OCI-M1 (cell line): ENCODE data around the gene NFATC2IP.
"Not testable (repeated sequence)": the region's sequence is repeated elsewhere in the genome, so short reads cannot be mapped to it uniquely, and the experiment has no call there.

ENCODE experiments used
- DNase-seq: peaks from one replicate; lab custom pipeline; 2025; lab: John Stamatoyannopoulos, UW

The NFATC2IP gene

DNA sequence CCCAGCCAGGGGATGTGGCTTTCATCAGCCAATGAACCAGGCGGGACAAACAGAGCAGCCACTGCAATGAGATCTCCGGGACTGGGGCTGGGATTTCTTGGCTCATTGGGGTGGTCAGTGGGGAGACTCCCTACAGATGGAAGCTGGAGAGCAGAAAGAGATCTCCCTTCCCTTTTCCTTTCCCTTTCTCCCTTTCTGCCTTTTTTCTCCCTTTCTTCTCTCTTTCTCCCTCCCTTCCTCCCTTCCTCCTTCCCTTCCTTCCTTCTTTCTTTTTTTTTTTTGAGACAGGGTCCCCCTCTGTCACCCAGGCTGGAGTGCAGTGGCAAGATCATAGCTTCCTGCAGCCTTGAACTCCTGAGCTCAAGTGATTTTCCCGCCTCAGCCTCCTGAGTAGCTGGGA, 48.1 kb downstream of the NFATC2IP start:
- no peak for DNase-seq

DNA sequence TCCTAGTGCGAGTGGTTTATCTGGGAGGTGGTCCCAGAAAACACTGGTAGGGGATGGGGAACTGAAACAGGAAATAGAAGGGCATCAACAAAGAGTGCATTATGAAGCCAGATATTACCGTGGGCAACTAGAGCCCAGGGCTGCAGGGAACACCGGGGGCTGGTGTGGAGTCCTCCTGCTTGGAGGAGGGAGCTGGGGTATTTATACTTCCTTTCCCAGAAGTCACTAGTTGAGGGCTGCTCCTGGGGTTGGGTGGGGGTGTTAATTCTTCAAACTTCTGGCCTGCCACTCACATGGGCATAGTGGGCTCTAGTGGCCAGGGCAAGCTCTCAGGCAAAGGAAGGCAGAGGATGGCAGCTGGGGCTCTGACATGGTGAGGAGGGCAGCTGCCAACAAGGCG, 48.8 kb downstream of the NFATC2IP start:
- DNase-seq: no peak

DNA sequence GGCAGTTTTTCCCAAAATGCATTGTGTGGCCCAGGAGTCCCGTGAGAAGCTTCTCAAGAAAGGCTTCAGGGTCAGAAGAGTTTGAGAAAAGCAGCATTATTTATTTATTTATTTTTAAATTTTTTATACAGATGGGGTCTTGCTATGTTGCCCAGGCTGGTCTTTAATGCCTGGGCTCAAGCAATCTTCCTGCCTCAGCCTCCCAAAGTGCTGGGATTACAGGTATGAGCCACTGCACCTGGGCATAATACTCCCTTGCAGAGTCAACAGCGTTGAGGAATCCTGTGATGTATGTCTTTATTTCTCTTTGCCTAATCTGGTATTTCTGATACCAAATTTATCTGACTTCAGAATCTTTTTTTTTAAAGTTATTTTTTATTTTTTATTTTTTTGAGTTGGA, 49.3 kb downstream of the NFATC2IP start:
- no peak for DNase-seq

DNA sequence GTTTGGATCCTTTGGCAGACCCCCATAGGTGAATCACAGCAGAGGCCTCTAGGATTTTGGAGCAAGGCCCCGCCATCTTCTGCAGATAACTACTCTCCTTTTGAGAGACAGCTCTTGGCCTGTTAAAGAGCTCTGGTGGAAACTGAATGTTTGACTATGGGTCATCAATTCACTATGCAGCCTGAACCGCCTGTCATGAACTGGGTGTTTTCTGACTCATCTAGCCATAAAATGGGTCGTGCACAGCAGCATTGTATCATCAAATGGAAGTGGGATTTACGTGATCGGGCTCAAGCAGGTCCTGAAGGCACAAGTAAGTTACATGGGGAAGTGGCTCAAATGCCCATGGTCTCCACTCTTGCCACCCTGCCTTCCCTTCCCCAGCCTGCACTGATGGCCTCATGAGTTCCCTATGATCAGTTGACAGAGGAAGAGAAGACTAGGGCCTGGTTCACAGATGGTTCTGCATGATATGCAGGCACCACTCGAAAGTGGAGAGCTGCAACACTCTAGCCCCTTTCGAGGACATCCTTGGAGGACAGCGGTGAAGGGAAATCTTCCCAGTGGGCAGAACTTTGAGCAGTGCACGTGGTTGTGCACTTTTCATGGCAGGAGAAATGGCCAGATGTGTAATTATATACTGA, 53.9 kb downstream of the NFATC2IP start:
- not testable (repeated sequence) for DNase-seq

DNA sequence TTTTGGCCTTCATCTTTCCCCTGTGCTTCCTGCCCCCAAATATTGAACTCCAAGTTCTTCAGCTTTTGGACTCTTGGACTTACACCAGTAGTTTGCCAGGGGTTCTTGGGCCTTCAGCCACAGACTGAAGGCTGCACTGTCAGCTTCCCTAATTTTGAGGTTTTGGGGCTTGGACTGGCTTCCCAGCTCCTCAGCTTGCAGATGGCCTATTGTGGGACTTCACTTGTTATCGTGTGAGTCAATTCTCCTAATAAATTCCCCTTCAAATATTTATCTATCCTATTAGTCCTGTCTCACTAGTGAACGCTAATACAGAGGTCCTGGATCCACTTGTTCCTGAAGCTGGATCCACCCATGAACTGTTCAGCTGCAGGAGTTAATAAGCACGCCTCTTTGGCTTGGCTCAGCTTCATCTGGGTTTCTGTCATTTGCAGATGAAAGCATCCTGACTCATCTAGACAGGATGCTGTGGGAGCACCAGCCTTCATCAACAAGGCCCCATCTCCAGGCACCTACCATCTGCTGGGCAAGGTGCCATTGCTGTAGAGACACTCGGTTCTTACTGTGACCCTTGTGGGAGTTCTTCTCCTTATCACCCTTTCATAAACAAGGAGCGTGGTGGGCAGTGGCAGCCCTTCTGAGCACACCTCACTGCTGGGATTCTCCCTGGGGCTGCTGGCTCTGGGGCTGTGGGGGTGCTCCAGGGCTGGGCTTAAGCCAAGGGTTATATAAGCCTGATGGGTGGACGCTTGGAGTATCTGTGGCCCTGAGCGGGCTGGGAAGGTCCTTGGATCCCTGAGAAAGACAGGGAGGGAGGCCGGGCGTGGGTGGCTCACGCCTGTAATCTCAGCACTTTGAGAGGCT, 57.2 kb downstream of the NFATC2IP start:
- DNase-seq: peak; percentile 49

DNA sequence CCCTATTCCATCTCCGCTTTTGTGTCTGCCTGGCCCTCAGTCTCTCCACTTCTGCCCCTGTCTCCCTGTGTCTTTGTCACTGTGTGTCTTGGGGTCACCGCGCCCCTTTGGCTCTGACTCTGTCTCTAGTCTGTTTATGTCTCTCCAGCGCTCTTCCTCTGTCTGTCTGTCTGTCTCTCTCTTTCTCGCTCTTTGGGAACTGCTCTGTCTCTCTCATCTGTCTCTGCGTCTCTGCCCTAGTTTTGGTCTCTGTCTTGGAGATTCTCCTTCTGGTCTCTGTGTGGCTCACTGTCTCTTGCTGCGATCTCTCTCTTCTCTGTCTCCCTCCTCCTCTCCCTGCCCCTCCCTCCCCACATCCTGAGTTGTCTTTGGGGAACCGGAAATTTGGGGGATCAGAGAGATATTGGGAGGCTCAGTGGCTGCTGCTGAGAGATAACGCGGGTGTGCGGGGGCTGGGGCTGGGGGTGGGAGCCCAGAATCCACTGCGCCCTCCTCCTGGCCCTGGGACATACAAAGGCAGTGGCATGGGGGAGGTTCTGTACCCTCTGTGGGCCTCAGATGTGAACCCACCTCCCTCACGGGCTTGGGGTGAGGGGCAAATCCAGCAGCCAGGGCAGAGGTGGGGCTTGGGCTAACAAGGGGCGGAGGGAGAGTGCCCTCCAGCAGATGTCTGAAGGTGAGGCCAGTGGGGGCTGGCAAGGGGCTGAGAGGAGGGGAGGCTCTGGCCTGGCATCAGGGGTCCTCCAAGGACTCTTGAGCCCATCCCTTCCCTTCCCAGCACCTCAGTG, 58.5 kb downstream of the NFATC2IP start:
- DNase-seq: peak; percentile 92

DNA sequence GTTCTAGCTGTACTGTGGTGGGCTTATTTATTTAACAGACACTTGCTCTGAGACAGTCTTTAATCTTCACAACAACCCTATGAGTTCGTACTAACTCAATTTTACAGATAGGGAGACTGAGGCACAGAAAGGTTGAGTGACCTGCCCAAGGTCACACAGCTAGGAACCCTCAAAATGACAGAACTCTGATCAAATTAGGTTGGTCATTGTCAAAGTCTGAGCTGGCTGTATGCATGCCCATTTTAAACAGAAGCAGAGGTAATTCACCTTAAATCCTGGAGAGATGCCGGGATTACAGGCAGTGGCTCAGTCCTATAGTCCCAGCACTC, 59.1 kb downstream of the NFATC2IP start:
- DNase-seq: peak; percentile 62

DNA sequence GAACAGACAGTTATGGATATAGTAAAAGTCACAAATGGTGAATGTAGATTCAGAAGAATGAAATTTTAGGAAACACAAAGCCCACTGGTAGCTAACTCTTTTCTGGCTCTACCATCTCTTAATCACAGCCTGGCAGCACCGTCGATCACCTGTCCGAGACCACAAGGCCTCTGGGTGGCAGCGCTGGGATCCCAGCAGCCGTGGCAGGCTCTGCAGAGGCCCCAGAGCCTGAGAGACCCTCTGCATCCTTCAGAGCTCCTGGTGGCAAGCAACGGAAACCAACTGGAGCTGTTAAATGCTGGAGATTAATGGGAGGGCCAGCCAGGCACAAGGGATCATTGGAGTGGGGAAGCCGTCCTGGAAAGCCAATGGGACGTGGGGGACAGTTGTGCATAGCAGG, 60.4 kb downstream of the NFATC2IP start:
- peak; percentile 16 for DNase-seq

DNA sequence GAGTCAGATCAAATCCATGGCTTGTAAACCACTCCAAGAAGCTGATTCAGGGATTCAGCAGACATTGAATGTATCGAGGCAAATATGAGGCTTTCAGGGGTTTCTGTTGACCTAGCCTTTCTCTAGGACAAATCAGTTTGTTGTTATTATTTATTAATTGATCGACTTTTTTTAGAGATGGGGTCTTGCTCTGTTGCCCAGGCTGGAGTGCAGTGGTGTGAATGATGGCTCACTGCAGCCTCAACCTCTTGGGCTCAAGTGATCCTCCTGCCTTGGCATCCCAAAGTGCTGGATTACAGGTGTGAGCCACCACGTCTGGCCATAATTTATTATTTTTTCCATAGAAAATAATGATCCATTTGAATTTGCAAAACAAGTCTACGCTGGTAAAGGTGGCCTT, 61.1 kb downstream of the NFATC2IP start:
- no peak for DNase-seq

DNA sequence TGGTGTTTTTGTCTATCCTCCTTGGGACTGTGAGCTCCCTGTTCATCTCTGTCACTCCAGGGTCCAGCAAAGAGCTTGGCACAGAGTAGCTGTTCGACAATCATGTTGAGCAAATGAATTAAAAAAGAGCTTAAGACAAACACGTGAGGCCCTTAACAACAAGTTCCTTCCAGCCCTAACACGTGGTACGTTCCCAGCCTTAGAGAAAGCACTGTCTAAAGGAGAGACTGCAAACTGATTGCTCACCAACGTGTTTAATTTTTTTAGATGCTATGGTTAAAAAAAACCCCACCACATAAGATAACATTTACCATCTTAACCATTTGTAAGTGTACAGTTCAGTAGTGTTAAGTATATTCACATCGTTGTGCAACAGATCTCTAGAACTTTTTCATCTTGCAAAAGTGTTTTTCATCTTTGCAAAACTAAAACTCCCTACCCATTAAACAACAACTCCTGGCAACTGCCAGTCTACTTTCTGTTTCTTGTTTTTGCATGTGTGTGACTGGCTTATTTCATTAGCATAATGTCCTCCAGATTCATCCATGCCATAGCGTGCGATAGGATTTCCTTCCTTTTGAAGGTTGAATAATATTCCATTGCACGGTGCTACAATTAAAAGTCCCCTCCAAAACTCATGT, 62.3 kb downstream of the NFATC2IP start:
- DNase-seq: peak; percentile 36

DNA sequence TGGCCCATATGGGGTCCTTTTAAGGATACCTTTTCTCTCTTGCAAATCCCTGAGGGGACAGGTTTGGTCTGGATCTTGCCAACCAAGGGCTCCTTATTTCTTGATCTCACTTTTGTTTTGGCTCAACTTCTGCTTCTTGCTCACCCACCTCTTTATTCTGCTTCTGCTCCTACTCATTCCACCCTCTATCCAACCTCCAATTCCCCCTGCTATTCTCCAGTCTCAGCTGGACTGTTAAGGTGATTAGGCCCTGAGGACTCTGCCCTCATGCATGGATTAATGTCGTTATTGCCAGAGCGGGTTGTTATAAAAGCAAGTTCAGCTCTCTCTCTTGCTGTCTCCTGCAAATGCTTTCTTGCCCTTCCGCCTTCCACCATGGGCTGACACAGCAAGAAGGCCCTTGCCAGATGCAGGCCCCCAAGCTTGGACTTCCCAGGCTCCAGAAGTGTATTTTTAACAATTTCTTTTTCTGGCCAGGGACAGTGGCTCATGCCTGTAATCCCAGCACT, 63.9 kb downstream of the NFATC2IP start:
- no peak for DNase-seq
